Endothelial cell (in vitro differentiated cells): ENCODE data around the gene TMEM74B. TPM values are rescaled to one million over a fixed set of nuclear protein-coding genes. Genes with fewer than 3 reads are reported as not detected.

Experiments
- DNase-seq: peaks from one replicate; pipeline ENCODE4 v3.0.0; 2021; ENCODE audit warnings: low spot score
- H3K27ac Mint-ChIP-seq: one replicate; pipeline ENCODE4 v1.8.0; 2021; ENCODE audit warnings: mixed read lengths, inconsistent platforms; ENCODE audit not compliant: unreplicated experiment
- H3K27me3 Mint-ChIP-seq: one replicate; pipeline ENCODE4 v1.8.0; 2021; ENCODE audit warnings: mild to moderate bottlenecking, moderate library complexity, mixed read lengths, inconsistent platforms; ENCODE audit not compliant: unreplicated experiment
- H3K36me3 Mint-ChIP-seq: one replicate; pipeline ENCODE4 v1.8.0; 2021; ENCODE audit warnings: mild to moderate bottlenecking, low read depth, mixed read lengths, inconsistent platforms; ENCODE audit not compliant: unreplicated experiment
- H3K4me1 Mint-ChIP-seq: one replicate; pipeline ENCODE4 v1.8.0; 2021; ENCODE audit warnings: mild to moderate bottlenecking, mixed read lengths, inconsistent platforms; ENCODE audit not compliant: unreplicated experiment
- H3K4me3 Mint-ChIP-seq: one replicate; pipeline ENCODE4 v1.8.0; 2021; ENCODE audit warnings: mild to moderate bottlenecking, mixed read lengths, inconsistent platforms; ENCODE audit not compliant: unreplicated experiment
- H3K9me3 Mint-ChIP-seq: one replicate; pipeline ENCODE4 v1.8.0; 2021; ENCODE audit warnings: mixed read lengths, inconsistent platforms; ENCODE audit not compliant: unreplicated experiment
- CTCF ChIP-seq: fragments of 200-600 bp; sonication (generic); IDR thresholded peaks from one replicate; pipeline ENCODE4 v1.5.0; 2021; ENCODE audit warnings: antibody characterized with exemption; ENCODE audit not compliant: unreplicated experiment
- total RNA-seq: library from RNA; stranded (reverse); fragmentation: NEBNext Ultra II Directional; extraction: Animal tissue kit (Norgen Biotek cat#: 25700); gene quantifications from one replicate; pipeline ENCODE4 v1.2.1, GENCODE V29; 2021; ENCODE audit not compliant: unreplicated experiment

The TMEM74B gene
- total RNA-seq, 1 donor from 2014 or later = 35.4 TPM

DNA sequence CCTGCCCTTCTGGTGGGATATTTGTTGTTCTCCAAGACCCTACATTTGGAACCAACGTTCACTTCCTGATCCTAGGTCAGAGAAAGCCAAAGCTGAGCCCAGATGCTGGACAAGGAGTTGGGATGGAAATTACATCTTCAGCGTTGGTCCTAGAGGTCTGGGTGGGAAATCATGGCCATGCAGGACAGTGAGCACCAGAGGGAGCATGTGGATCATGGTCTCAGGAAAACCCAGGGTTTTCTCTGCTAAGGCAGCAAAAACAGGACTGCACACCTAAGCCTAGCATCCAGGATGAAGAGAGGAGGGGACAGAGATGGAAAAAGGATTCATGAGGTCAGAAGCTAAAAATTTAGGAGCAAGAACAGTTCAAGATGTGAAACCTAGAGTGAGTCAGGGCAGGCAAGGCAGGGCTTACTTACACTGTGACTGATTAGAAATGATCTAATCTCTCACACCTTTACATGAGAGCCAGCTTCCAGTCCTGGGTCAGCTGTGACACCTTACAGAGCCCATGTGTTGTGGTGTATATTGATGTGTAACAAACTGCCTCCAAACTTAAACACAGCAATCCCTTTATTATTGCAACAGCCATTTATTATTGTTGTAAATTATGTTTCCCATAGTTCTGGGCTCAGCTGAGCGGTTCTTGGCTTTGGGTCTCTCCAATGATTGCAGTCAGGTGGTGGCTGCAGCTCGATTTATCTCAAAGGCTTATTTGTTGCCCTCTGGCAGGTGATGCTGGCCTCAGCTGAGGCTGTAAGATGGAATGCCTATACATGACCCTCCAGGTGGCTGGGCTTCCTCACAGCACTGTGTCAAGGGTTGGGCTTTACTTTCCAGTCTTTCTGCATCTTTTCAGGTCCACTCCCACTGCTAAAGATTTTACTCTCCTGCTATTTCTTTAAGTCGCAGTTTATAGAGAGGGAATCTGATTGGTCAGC, 24.9 kb upstream of the TMEM74B start:
- H3K4me3 Mint-ChIP-seq = no peak overlapping the region
- no peak for TF ChIP-seq CTCF
- no peaks in the 10 kb centered on the region for H3K36me3 Mint-ChIP-seq
- H3K27ac Mint-ChIP-seq = no peak overlapping the region
- H3K4me1 Mint-ChIP-seq = peaks cover 10% of the 10 kb centered on the region
- no peaks in the 10 kb centered on the region for H3K9me3 Mint-ChIP-seq
- H3K27me3 Mint-ChIP-seq = no peaks in the 10 kb centered on the region
- no peak for DNase-seq

- H3K36me3 Mint-ChIP-seq = no peaks in the 10 kb centered on the region
- H3K4me3 Mint-ChIP-seq = no peak overlapping the region
- H3K27ac Mint-ChIP-seq = no peak overlapping the region
- H3K4me1 Mint-ChIP-seq = peaks cover 20% of the 10 kb centered on the region
- no peak for DNase-seq
- H3K27me3 Mint-ChIP-seq = peaks cover 1% of the 10 kb centered on the region
- H3K9me3 Mint-ChIP-seq = no peaks in the 10 kb centered on the region
- no peak for TF ChIP-seq CTCF
Observed at GRCh38 chr20:1207293-1207878, 22.6 kb upstream of the TMEM74B start.

- peaks cover 17% of the 10 kb centered on the region for H3K4me1 Mint-ChIP-seq
- no peak for TF ChIP-seq CTCF
- H3K27ac Mint-ChIP-seq = no peak overlapping the region
- peaks cover 1% of the 10 kb centered on the region for H3K27me3 Mint-ChIP-seq
- DNase-seq = no peak
- no peaks in the 10 kb centered on the region for H3K9me3 Mint-ChIP-seq
- H3K4me3 Mint-ChIP-seq = no peak overlapping the region
- H3K36me3 Mint-ChIP-seq = no peaks in the 10 kb centered on the region
Observed at GRCh38 chr20:1206366-1207148, 21.8 kb upstream of the TMEM74B start.

DNA sequence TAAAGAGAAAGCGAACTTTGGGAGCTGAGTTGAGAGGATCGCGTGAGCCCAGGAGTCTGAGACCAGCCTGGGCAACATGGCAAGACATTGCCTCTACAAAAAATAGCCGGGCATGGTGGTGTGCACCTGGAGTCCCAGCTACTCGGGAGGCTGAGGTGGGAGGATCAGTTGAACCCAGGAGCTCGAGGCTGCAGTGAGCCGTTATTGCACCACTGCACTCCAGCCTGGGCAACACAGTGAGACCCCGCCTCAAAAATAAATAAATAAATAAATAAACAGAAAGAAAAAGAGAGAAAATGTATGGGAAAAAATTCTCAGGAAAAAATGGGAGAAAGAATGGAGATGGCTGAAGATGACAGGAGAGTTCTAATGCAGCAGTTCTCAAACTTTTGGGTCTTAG, 21.0 kb upstream of the TMEM74B start:
- H3K27ac Mint-ChIP-seq = no peak overlapping the region
- DNase-seq = no peak
- no peaks in the 10 kb centered on the region for H3K36me3 Mint-ChIP-seq
- no peak overlapping the region for H3K4me3 Mint-ChIP-seq
- H3K4me1 Mint-ChIP-seq = peaks cover 17% of the 10 kb centered on the region
- no peaks in the 10 kb centered on the region for H3K9me3 Mint-ChIP-seq
- peaks cover 1% of the 10 kb centered on the region for H3K27me3 Mint-ChIP-seq
- no peak for TF ChIP-seq CTCF
